ENCODE data around the gene ABCD1.

GRCh38 chrX:153733651-153734240 is 9.1 kb downstream of the ABCD1 start:
- TF ChIP-seq CTCF (IDR thresholded peaks at IDR 0.05; ENCODE audit: insufficient read depth, low read depth, low read length) (no peak), EZH2 (IDR thresholded peaks at IDR 0.05; ENCODE audit: insufficient read depth, low read length) (no peak)

Measured in astrocyte (in vitro differentiated cells and primary cell).